GM19468 (cell line): ENCODE data around the gene TMEM272.

Experiments used
- ATAC-seq: cut with Tn5 transposase; IDR thresholded peaks from one replicate; pipeline ENCODE4 v1.9.1; 2021; ENCODE audit warnings: mild to moderate bottlenecking, moderate library complexity, moderate number of reproducible peaks; ENCODE audit not compliant: unreplicated experiment; ENCODE audit errors: extremely low read depth

The TMEM272 gene

GRCh38 chr13:51844862-51845573 is at the start of gene TMEM272:
TMEM272 (minus strand) TSS chr13:51845177; CDS start chr13:51838530, 6,647 bp downstream.
- no peak for ATAC-seq

- no peak for ATAC-seq
Observed at GRCh38 chr13:51894239-51894638, 49.3 kb upstream of the TMEM272 start.

DNA sequence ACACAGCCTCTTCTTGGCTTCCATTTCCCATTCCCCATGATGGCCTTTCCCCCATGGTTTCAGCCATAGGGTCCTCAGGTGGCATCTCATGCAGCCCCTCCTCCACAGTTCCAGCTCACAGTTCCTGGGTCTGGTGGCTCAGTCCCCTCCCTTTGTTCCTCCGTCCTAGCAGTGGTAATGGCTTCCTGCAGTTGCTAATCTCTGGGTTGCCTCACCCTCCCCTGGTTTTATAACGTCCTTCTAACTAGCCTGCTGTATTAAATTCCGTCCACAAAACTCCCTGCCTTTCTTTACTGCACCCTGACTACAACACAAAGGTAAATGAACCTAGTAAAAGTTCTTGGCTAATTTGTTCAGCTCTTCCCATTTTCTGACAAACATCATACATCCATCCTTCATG is 47.7 kb upstream of the TMEM272 start:
- no peak for ATAC-seq

DNA sequence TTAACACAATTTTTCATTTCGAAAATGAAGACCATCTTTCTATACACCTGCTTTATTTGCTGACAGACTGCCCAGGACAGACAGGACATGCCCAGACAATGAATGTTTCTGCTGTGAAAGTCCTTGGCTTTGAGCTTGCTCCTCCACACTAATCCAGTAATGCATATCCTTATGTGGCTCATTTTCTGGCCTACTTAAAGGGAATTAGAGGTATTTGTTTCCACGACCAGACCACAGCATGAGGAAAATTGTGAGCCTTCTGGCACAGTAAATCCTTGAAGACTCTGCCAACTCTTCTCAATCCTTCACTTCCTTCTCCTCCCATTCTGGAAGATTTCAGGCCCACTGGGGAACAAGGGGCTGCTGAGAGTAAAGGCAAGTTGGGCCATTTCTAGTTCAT is 42.5 kb upstream of the TMEM272 start:
- no peak for ATAC-seq

DNA sequence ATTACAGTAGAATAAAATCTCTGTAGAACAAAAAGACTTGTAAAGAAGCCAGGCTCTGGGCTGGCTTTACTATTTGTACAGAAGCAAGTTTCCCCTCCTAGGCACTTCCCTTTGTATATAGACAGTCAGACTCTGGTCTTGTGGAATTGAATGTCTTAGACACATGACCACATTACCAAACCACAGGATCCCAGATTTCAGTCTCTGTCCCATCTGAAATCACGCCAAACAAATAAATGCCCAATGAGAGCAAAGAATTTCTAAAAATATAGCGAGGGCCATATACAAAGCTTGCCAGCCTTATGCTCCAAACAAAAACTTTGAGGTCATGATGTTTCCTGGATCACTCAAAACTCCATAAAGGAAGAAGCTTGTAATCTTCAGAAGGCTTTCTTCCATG is 40.7 kb upstream of the TMEM272 start:
- ATAC-seq: no peak

DNA sequence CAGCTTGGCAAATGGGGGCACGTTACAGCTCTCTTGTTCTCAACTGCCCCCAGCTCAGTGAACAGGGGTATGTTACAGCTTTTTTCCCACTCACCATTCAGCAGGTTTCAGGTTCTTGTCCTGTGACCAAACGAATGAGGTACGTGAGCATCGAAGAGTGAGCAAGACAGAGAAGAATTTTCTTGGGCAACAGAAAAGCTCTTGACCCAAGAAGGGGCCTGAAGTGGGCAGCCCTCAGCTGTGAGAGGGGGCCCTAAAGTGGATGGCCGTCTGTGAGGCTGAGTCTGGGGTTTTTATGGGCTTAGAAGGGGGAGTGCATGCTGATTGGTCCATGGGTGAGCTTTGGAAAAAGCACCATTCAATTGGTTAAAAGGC is 38.2 kb upstream of the TMEM272 start:
- no peak for ATAC-seq

DNA sequence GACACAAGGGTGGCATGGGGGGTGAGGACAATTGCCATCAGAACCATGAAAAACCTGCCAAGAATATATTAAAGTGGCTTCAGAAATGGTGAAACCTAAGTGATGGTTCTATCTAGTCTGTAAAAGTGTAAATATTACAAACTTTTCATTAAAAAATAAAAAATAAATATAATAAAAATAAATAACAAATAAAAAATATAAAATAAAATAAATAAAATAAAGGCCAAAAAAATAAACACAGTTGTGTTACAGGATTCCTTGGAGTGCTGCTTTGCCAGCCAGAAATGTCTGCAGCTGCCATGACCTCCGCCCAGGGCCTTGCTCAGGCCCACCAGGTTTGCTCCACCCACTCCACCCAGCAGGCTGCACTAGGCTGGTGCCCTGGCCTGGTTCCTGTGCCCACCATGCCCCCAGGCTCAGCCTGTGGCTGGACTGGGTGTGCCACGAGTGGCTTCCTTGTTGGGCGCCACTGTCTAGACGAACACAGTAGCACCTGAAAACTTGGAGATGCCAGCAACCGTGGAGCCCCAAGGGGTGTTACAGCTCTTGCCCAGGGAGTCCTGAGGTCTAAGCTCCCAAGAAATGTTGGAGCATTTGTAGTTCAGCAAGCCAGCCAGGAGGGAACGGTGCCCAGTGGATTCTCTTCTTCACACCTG is 37.7 kb upstream of the TMEM272 start:
- no peak for ATAC-seq

DNA sequence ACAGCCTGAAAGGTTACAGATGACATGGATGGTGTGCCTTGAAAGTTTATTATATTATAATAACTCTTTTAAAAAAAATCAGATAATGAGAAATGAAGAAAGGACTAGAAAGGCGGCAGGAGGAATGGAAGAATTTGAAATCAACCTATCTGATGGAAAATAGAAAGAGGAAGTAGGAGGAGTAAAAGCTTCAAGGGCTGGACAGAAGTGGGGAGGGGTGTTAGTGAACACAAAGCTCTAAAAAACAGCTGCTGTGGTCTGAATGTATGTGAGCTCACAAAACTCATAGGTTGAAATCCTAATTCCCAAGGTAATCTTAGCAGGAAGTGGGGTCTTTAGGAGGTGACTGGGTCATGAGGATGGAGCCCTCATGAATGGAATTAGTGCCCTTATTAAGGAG is 36.3 kb upstream of the TMEM272 start:
- no peak for ATAC-seq

DNA sequence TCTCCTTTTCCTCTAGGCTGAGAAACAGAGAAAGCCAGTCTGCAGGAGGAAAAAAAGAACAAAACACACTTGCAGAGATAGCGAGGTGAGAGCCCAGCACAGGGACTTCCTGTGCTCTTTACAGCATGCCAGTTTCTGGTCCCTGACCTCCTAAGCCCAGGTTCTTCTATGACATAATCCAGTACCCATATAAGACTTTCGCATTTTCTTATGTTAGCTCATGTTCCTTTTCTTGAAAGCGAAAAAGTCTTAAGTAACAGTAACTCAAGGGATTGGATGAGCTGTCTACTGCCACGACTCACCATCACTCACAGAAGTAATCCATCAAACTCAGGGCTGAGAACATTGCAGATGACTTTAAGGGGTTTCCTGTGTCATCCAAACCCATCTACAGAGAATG is 34.2 kb upstream of the TMEM272 start:
- no peak for ATAC-seq

GRCh38 chr13:51874651-51875050 is 29.7 kb upstream of the TMEM272 start:
- no peak for ATAC-seq

- no peak for ATAC-seq
Observed at GRCh38 chr13:51873837-51874236, 28.9 kb upstream of the TMEM272 start.

DNA sequence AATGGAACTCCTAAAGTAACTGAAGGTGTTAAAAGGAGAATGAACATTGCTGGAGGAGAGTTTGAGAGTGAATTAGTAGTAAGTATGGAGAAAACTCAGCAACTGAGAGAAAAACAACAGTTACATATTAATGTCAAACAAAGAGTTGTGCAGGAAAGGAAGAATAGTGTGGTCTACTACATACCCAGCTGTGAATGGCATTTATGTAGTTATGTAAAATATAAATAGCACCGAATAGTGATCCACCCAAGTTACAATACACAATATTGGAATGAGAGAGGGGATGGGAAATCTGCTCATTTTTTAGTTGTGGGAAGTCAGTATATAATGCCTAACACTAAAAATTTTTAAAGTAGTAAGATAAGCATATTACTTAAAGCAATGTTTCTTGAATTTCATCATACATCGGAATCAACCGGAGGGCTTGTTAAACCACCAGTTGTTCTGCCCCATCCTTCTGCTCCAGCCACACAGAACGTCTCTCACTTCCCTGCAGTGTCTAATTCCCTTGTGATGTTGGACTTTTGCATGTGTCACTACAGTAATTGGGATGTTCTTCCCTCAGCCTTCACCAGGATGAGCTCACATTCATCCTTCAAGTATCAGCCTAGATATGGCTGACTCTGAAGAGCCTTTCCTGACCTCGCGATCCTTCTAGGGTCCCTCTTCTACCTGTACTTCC is 28.3 kb upstream of the TMEM272 start:
- no peak for ATAC-seq

DNA sequence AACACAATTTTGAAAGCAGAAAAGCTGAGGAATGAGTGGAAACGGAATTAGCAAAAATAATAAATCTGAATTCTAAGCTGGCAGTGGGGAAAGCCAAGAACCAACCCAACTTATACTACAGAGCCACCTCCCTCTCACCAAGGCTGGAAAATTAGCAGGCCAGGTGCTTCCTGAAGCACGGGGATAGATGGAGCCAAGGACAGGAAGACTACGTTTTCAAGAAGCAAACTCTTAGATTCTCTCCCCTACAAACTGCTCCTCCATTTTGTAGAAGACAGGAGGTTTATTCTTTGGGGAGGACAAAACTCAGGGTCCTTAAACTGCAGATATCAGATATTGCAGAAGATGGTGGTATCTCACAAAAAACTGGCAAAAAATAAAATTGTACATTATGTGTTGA is 25.6 kb upstream of the TMEM272 start:
- no peak for ATAC-seq

DNA sequence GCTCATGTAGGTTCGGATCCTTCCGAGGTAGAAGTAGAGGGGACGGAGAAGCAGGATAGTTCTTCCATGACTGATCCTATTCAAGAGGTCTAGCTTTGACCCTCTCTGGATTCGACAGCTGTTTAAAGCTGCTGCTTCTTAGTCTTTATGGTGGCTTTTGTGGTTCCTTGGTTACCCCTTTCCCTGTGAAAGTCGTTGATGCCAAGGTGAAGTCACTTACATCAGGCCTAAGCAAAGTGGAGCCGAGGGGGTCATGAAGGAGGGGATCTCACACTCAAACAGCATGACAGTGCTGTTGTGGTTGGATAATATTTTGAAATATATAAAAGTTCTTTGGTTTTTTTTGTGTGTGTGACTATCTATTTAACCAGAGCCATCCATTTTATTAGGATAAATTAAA is 24.9 kb upstream of the TMEM272 start:
- ATAC-seq: no peak

DNA sequence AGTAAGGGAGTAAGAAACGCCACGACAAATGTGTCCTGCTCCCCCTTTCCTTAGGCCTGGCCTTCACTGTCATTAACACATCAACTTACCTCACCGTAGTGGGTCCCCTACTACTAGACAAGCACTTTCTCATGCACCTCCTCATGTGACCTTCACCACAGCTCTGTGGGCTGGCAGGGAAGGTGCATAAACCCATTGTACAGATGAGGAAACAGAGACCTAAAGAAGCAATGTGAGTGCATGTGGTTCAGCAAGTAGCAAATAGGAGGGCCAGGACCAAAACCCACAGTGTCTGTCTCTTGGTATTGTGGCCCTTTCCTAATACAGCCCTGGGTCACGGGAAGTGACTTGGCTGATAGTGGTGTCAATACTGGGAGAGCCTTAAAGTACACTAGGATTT is 22.1 kb upstream of the TMEM272 start:
- no peak for ATAC-seq

DNA sequence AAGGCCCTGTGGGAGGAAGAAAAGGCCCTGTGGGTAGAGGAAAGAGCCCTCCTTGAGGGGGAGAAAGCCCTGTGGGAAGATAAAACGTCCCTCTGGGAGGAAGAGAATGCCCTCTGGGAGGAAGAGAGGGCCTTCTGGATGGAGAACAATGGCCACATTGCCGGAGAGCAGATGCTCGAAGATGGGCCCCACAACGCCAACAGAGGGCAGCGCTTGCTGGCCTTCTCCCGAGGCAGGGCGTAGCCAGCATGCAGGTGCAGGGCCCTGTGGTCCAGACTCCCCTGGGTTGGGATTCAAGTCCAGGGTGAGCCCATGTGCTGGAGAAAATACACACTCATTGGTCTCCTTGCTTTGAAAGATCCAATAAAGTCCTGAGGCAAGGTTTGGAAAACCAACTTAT is 20.9 kb upstream of the TMEM272 start:
- ATAC-seq: no peak

DNA sequence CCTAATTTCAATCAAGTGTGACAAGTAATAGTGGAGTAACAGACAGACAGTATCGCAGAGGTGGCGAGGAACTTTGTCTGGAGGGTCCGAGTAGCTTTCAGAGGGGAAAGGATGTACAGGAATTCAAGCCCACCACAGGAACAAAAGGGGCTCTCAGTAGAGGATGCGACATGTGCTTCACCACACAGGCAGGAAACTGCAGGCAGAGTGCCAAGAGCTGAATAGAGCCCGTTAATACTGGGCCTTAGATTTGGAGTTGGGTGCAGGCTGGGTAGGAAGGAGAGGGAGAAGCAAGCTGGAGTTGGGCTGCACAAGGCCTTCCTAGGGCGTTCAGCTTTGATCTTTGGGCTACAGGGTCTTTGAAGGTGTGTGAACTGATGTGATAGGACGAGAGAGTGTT is 18.0 kb upstream of the TMEM272 start:
- ATAC-seq: no peak

DNA sequence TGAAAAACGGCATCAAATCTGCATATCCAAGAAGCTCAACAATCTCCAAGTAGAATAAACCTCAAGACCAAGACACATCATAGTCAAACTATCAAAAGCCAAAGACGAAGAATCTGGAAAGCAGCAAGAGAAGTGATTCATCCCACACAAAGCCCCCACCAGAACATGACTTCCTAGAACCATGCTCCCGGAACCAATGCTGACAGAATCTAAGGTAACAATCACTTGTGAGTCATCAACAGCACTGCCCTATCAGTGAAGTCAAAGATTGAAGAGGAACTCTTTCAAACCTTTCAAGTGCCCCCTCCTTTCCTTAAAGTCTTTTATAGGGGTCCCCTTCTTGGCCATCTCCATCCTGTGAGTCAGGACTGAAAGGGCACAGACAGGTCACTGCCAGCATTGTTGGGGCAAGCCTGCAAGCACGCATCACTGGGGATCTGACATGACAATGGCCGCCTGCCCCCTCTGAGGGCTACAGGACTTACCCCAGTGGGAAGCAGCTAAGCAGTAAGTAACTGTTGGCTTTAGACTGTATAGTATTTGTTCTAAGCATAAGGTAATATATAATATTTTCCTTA is 16.8 kb upstream of the TMEM272 start, which contains the start of gene CCDC70:
CCDC70 (plus strand) TSS at position 247 of the 578 bp plus-strand sequence. CDS start 3,443 bp downstream, outside the sequence.
- no peak for ATAC-seq

DNA sequence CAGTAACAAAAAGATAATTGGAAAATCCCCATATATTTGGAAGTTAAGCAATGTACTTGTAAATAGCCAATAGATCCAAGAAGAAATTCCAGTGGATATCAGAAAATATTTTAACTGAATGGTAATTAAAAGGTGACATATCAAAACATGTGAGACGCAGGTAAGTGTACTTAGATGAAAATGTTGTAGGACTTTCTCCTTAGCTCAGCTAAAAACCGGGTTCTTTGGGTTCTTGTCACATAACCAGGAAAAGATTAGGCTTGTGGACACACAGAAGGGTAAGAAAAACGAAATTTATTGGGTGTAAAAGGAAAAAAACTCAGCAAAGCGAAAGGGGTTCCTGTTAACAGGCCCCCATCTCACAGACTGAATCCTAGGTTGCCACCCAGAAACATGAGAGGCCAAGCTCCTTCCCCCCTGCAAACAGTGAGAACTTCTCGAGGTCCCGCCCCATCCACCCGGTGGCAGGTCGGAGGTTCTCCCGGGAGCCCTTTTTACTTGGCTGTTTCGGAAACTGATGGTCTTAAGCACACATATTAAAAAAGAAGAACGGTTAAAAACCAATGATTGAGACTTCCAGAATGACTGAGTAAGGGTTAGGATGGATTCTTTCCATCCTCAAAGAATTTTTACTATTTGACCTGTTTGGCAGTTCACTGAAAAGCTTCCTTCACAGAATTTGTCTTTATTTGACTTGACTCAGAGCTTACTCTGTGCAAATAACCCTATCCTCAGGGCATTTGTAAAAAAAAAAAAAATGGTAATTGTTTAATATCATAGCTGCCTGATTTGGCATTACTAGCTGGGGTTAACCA is 13.7 kb upstream of the TMEM272 start:
- no peak for ATAC-seq

DNA sequence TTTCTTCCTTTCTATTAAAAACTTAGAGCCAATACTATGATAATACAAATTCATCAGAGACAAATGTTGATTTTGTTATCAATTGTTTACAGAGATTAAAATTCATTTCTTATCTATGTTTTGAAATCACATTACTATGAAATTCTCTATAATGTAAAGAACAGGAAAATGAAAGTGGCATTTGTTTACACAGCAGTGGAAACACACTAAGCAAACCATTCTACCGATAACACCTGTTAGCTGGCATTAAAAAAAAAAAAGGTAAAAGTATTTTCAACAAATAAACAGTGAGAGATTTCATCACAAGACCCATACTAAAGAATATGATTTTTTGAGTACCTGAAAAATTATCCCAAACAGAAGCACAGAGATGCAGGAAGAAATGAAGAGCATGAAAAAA is 12.0 kb upstream of the TMEM272 start:
- ATAC-seq: no peak
